GM19372 (cell line): ENCODE data around the gene MICAL3.

ENCODE experiments used
- ATAC-seq: cut with Tn5 transposase; IDR thresholded peaks from one replicate; pipeline ENCODE4 v1.9.1; 2021; ENCODE audit warnings: mild to moderate bottlenecking, low read depth, moderate library complexity; ENCODE audit not compliant: unreplicated experiment

MICAL3 gene

GRCh38 chr22:17874231-17874905, 150.0 kb downstream of the MICAL3 start:
- ATAC-seq = no peak

DNA sequence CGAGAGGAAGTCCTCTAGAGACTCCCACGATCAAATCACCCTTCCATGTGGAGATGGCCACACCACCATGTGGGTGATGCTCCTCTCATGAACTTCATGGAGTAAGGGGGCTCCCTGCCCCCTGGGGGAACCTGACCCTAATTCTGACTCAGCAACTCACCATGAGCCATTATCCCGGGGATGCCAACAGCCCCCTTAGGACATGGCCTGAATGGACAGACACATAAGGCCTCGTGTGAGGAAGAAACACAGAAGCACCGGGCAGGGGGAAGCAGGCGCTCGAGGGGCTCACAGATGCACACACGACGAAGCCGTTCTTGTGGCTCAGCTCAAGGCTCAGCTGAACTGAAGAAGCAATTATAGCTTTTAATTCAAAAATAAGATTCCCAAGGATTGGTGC, 150.6 kb downstream of the MICAL3 start:
- no peak for ATAC-seq

GRCh38 chr22:17873116-17873515, 151.2 kb downstream of the MICAL3 start:
- no peak for ATAC-seq

DNA sequence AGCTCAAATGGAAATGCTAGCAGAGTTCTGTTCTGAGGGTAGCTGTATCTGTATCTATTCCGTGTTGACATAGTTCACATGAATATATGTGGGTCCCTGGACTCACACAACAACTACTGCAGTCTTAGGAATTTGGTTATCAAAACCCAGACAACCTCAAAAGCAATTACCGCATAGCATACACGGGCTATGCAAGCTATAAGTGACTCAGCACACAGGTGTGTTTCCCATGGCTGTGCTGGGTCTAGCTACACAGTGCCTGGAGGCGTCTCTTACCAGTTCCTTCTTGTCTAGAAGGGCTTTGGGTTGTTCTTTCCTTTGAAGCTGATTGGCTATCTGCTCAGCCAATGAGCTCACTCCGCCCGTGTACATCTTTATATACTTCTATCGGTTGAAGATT, 151.9 kb downstream of the MICAL3 start:
- ATAC-seq = no peak

DNA sequence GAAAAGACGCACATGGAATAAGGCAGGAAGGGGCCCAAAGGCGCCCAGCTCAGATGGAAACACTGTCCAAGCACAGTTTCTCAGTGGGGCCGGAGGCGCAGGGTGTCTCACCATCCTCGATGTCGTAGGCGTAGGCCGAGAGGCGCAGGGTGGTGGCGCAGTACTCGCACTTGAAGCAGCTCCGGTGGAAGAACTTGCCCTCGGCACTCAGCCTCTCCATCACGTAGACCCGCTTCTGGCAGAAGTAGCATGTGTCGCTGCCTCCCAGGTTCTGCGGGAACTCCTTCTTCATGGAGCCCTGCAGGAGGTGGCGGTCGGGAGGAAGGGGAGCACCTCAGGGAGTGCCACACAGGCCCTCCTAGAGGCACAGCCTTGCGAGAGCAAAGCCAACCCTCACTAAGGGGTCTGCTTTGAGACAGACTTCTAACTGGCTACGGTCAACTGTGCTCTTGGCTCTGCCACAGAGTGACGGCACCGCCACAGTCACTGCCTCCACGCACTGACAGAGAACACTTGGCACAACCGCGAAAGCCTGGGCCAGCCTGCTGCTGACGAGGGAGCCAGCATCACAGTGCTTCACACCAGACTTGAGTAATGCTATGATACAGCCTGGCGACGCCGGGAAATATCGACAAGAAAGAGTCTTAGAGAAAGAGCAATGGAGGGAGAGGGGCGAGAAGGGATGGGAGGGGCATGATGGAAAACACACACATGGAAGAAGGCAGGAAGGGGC, 152.5 kb downstream of the MICAL3 start:
- no peak for ATAC-seq

GRCh38 chr22:17870407-17870806, 154.0 kb downstream of the MICAL3 start:
- ATAC-seq = no peak

DNA sequence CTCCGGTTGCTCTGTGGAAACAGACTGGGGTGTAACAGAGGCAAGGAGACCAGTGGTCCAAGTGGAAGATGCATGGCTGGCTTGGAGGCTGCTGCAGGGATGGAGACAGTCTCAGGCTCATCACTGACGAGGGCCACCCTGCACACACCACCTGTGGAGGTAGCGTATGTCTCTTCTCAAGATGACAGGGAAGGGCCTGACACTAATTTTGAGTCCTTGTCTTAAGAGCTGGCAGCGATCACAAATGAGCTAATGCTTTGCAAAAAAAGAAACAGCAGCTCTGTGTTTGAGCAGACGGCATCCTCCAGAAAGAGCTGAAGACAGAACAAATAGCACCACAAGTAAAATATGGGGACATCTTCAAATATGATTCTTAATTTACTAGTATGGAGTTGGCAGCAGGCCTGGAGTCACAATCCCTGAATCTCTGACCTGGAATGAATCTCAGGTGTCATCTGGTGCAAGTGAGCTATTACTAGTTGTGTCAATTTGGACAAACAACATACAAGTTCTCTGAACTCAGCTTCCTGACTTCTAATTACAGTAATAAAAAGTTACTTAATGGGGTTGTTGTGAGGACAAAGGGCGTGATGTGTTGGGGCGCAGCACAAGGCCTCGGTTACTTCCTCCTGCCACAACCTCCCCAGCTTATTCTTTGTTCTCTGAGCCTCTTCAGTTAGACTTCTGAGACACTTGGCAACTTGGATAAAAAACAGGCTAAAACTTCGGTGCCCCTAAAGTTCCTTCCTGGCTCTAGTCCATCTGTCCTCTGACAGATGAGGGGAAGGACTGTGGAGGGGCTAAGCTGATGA, 154.9 kb downstream of the MICAL3 start:
- no peak for ATAC-seq

DNA sequence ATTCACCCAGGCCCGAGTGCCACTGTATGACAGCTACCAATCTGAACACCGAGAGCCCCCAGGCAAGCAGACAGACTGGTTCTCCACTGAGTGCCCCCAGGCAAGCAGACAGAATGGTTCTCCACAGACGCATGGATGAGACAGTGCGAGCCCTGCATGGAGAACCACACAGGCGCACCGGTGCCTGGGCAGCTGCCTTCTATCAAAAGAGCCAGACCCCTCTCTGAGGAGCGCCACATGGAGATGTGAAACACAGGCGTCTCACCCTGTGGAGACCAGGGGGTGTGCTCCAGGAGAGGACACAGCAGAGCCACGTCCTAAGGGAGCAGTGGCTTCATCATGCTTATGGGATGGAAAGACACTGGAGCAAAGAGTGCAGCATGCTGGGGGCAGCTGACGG, 155.6 kb downstream of the MICAL3 start:
- no peak for ATAC-seq

- no peak for ATAC-seq
These were observed 157.1 kb downstream of the MICAL3 start for GRCh38 chr22:17867160-17867785.

GRCh38 chr22:17866621-17867020, 157.7 kb downstream of the MICAL3 start:
- ATAC-seq = no peak

DNA sequence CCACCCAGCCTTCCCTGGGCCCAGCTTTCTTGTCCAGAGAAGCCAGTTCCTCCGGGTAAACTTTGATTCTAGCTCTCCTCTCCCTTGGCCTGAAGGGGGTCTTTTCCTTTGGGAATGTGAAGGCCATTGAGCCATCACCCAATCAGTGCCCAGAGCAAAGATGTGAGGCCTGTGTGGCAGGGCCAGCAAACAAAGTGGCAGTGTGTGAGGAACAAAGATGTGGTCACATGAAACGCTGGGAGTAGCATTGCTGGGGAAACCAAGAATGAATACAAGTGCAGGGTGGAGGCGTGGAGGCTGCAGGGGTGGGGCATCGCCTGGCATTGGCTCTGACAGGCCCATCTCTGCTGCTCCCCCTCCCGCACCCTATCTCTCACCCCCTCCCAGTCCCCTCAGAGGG, 158.2 kb downstream of the MICAL3 start:
- no peak for ATAC-seq

- no peak for ATAC-seq
These were observed 158.9 kb downstream of the MICAL3 start for GRCh38 chr22:17865183-17866055.

DNA sequence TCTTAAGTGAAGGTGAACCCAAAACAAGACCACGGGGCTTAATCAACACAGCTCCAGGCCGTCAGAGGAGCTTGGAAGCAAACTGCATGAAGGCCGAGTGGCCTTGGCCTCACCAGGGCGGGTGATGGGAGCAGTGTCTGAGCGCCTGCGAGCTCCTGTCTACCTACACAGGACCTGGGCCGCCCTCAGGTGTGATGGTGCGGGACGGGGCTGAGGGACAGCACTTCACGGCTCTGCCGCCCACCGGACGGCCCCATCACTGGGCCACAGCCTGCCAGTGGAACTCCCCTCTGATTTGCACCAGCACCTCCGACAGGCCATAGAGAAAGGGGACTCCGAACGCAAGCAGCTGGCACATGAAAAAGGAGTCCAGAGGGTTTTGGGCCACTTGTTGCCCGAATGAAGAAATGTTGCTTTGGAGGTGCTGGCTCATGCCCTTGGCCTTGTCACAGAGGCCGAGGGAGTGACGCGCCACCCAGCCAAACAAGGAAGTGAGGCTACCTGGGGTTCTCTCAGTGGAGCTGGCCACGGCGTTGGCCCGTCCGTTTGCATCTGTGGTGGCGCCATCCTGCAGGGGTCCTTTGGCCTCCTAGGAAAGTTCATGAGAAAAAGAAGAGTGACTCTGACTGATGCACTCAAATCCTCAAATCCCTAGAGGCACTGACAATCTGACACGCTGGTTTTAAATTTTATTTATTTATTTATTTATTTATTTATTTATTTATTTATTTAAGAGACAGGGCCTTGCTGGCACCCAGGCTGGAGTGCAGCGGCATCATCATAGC, 159.8 kb downstream of the MICAL3 start:
- no peak for ATAC-seq

- no peak for ATAC-seq
These were observed 161.6 kb downstream of the MICAL3 start for GRCh38 chr22:17862646-17863181.

- no peak for ATAC-seq
These were observed 162.5 kb downstream of the MICAL3 start for GRCh38 chr22:17861909-17862308.

DNA sequence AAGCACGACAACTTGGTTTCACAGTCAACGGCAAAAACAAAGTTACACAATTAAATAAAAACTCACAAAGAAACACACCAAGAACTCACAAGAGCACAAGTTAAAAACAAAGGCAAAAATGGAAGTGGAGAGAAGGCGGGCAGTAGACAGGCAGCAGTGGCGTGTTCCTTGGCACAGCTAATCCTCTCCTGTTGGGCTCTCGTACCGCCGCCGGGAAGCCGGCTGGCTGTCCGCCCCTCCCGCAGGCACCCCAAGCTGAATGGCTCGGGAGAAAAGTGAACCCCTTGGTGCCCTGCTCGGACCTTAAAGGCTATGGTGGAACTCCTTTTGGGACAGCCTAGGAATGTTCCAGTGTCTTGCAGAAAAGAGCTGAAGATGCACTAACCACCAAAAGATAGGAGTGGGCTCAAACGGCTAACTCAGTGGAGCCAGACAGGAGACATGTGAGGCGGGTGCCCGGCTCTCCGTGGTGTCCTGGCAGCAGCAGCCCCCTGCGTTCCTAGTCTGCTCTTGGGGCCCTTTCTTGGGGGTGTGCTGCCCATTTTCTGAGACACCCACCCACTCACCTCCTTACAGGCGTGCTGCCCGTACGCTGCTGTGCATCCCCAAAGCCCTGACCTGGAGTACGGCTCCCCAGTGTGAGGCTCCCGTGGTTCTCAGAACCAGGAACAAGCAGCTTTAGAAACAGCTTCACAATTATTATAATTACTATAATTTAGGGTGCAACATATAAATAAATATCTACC, 164.0 kb downstream of the MICAL3 start:
- no peak for ATAC-seq

- ATAC-seq = no peak
These were observed 166.3 kb downstream of the MICAL3 start for GRCh38 chr22:17858033-17858432.

GRCh38 chr22:17855572-17856290, 168.6 kb downstream of the MICAL3 start:
- no peak for ATAC-seq
